ENCODE data around the gene GALNT10. TPM values are rescaled to one million over a fixed set of nuclear protein-coding genes. Genes with fewer than 3 reads are reported as not detected.

Gene GALNT10
- total and polyA plus RNA-seq, 2 of the 4 experiments (the other 2 are of a cell fraction) = 46.2 to 67.0 TPM

DNA sequence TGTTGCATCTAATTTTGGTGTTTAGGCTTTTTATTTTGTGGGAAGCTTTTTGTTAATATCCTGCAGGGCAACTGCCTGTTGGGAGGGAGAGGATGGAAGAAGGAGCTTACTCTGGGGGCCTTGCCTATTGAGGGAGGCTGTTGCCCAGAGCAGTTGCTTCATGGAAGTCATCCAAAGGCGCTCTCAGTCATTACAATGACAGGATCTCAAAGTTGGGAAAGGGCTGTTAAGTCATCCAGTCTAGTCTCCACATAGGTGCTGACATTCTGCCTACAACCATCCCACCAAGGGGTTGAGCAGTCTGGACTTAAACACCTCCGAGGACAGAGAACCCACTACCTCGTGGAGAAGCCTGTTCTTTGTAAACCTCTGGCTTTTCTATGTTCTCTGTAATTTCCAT lies 268.5 kb downstream of the GALNT10 start:
- Histone ChIP-seq H3K9ac (ENCODE audit: low read depth, low read length) (no peak overlapping the region), H3K14ac (replicated peaks; ENCODE audit: low read depth, low read length) (no peak overlapping the region), H3K4me2 (ENCODE audit: low read depth, low read length) (no peak overlapping the region), H2AFZ (replicated peaks; ENCODE audit: low read length, poor library complexity) (no peak overlapping the region), H3K18ac (ENCODE audit: low read depth, low read length) (no peak overlapping the region), H3K36me3 (ENCODE audit: control insufficient read depth, insufficient read depth, low read length) (peaks cover 28% of the 10 kb centered on the region), H3K4me1 (ENCODE audit: control insufficient read depth, insufficient read depth, low read length) (no peaks in the 10 kb centered on the region), H2AK9ac (replicated peaks; ENCODE audit: low read depth, low read length, poor library complexity) (no peak overlapping the region), H3K23ac (ENCODE audit: low read depth, low read length) (no peak overlapping the region), H4K5ac (ENCODE audit: low read depth, low read length) (no peak overlapping the region), H4K8ac (ENCODE audit: low read depth in 2 of 2, low read length in 2 of 2) (no peak overlapping the region), H2BK120ac (ENCODE audit: low read depth, low read length) (no peak overlapping the region), H3K27me3 (ENCODE audit: control insufficient read depth, insufficient read depth, low read length) (no peaks in the 10 kb centered on the region), H3K56ac (ENCODE audit: extremely low read depth, insufficient read depth, low read length) (no peak overlapping the region), H2BK5ac (ENCODE audit: low read depth, low read length, poor library complexity, severe bottlenecking) (no peak overlapping the region), H2AK5ac (ENCODE audit: low read depth, low read length) (no peak overlapping the region), H2BK15ac (ENCODE audit: low read depth, low read length) (no peak overlapping the region), H3K9me1 (ENCODE audit: insufficient read depth, low read length) (no peaks in the 10 kb centered on the region), H3K27ac (ENCODE audit: insufficient read depth, low read length) (no peak overlapping the region), H2BK20ac (ENCODE audit: low read depth, low read length) (no peak overlapping the region), H4K91ac (ENCODE audit: insufficient read depth, low read depth, low read length) (no peak overlapping the region), H3K4ac (ENCODE audit: low read depth, low read length) (no peak overlapping the region), H4K20me1 (ENCODE audit: insufficient read depth, low read length) (no peaks in the 10 kb centered on the region), H3K9me3 (ENCODE audit: control insufficient read depth, insufficient read depth, low read length) (no peaks in the 10 kb centered on the region), H3K79me1 (ENCODE audit: low read depth in 1 of 2, low read length in 2 of 2) (no peaks in the 10 kb centered on the region), H3K4me3 (ENCODE audit: insufficient read depth, low read depth, low read length) (no peak overlapping the region)
- DNase-seq (no peak), ATAC-seq (ENCODE audit: low read depth) (no peak)
- in situ Hi-C loops (cut with MboI; ENCODE audit: low sequenced_read_pairs) (loop anchor here (25.0 kb wide), 1 partner anchor 353 kb away; no protein-coding TSS in a partner anchor), intact Hi-C loops (cut with micrococcal nuclease) (no loop called here), dilution Hi-C loops (cut with HindIII; ENCODE audit: low sequenced_read_pairs, unreplicated experiment) (no loop called here)
- ChIA-PET POLR2A (ENCODE audit: unreplicated experiment) (no interaction called here), CTCF (interaction anchor here (0.8 to 0.9 kb wide), 2 partner anchors 9 to 387 kb away, joined by 3 read pairs; no protein-coding TSS in a partner anchor)
- WGBS, 2 experiments (ENCODE audit: extremely low coverage in 2 of 2, insufficient read length in 1 of 2) = 80% methylated on average over 1 of the region's 3 CpGs; no CpG with 5 or more reads in 1 of the 2 experiments
- TF ChIP-seq, protein P1, sequence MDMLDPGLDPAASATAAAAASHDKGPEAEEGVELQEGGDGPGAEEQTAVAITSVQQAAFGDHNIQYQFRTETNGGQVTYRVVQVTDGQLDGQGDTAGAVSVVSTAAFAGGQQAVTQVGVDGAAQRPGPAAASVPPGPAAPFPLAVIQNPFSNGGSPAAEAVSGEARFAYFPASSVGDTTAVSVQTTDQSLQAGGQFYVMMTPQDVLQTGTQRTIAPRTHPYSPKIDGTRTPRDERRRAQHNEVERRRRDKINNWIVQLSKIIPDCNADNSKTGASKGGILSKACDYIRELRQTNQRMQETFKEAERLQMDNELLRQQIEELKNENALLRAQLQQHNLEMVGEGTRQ (IDR thresholded peaks at IDR 0.05; ENCODE audit: low read depth, low read length) = no peak
- TF ChIP-seq CHD1 (IDR thresholded peaks at IDR 0.05; ENCODE audit: low read depth, low read length) (no peak), SMC3 (IDR thresholded peaks at IDR 0.05; ENCODE audit: low read depth, low read length) (no peak), CEBPB (IDR thresholded peaks at IDR 0.05; ENCODE audit: low read depth, low read length) (no peak), MAZ (IDR thresholded peaks at IDR 0.05; ENCODE audit: borderline replicate concordance, low read depth, low read length) (no peak), POLR2A (IDR thresholded peaks at IDR 0.05; ENCODE audit: low read depth, low read length) (no peak), MXI1 (IDR thresholded peaks at IDR 0.05; ENCODE audit: borderline replicate concordance, low read depth, low read length) (no peak), RFX5 (IDR thresholded peaks at IDR 0.05; ENCODE audit: low read depth, low read length) (no peak), FOS (IDR thresholded peaks at IDR 0.05; ENCODE audit: low read depth, low read length) (no peak), RCOR1 (IDR thresholded peaks at IDR 0.05; ENCODE audit: insufficient replicate concordance, low read length) (no peak), RAD21 (IDR thresholded peaks at IDR 0.05; ENCODE audit: low read length) (no peak), NFE2L2 (IDR thresholded peaks at IDR 0.05; ENCODE audit: low read depth, low read length) (no peak), MAFK (IDR thresholded peaks at IDR 0.05; ENCODE audit: low read depth, low read length) (no peak)
- TF ChIP-seq, protein P2, sequence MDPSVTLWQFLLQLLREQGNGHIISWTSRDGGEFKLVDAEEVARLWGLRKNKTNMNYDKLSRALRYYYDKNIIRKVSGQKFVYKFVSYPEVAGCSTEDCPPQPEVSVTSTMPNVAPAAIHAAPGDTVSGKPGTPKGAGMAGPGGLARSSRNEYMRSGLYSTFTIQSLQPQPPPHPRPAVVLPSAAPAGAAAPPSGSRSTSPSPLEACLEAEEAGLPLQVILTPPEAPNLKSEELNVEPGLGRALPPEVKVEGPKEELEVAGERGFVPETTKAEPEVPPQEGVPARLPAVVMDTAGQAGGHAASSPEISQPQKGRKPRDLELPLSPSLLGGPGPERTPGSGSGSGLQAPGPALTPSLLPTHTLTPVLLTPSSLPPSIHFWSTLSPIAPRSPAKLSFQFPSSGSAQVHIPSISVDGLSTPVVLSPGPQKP (IDR thresholded peaks at IDR 0.05; ENCODE audit: borderline replicate concordance, low read depth, low read length) = no peak
- TF ChIP-seq, protein P3, sequence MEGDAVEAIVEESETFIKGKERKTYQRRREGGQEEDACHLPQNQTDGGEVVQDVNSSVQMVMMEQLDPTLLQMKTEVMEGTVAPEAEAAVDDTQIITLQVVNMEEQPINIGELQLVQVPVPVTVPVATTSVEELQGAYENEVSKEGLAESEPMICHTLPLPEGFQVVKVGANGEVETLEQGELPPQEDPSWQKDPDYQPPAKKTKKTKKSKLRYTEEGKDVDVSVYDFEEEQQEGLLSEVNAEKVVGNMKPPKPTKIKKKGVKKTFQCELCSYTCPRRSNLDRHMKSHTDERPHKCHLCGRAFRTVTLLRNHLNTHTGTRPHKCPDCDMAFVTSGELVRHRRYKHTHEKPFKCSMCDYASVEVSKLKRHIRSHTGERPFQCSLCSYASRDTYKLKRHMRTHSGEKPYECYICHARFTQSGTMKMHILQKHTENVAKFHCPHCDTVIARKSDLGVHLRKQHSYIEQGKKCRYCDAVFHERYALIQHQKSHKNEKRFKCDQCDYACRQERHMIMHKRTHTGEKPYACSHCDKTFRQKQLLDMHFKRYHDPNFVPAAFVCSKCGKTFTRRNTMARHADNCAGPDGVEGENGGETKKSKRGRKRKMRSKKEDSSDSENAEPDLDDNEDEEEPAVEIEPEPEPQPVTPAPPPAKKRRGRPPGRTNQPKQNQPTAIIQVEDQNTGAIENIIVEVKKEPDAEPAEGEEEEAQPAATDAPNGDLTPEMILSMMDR (conservative IDR thresholded peaks at IDR 0.05; ENCODE audit: low read depth, low read length) = no peak
- BruUV-seq (replicated peaks) = TSS peak; percentile 32

All from IMR-90 (cell line).